ENCODE measurements around the gene KCNJ9. TPM values are rescaled to one million over a fixed set of nuclear protein-coding genes. Genes with fewer than 3 reads are reported as not detected.

The KCNJ9 gene
- total and polyA plus RNA-seq, 10 of the 15 experiments (the other 5 are each of a cell fraction or from before 2014, with no cell fraction given): 0.12 TPM; not detected in 9

GRCh38 chr1:160130939-160131338 is 49.6 kb downstream of the KCNJ9 start:
- SMC1A ChIA-PET (ENCODE audit: uncharacterized antibody, unreplicated experiment): interaction anchor here (1.1 kb wide), 1 partner anchor 124 kb away, joined by 3 read pairs; no protein-coding TSS in a partner anchor
- H4K20me1 ChIP-seq (ENCODE audit: control insufficient read depth, insufficient read depth): no peaks in the 10 kb centered on the region
- in situ Hi-C loops (cut with MboI): no loop called here
- no peaks in the 10 kb centered on the region for H3K79me2 ChIP-seq (ENCODE audit: control insufficient read depth, insufficient read depth, low read length)
- no peak overlapping the region for H3K4me2 ChIP-seq (ENCODE audit: control insufficient read depth, insufficient read depth)
- no peak overlapping the region for H3K4me3 ChIP-seq
- CTCF ChIA-PET: interaction anchor here (1.4 kb wide), 1 partner anchor 36 kb away, joined by 3 read pairs; no protein-coding TSS in a partner anchor
- intact Hi-C loops (cut with micrococcal nuclease; ENCODE audit: unreplicated experiment): no loop called here
- H3K27ac ChIP-seq (ENCODE audit: control insufficient read depth, insufficient read depth): no peak overlapping the region
- BruUV-seq (replicated peaks): no TSS peak
- no peaks in the 10 kb centered on the region for H3K9me3 ChIP-seq (replicated peaks; ENCODE audit: control insufficient read depth, insufficient read depth, low read length)
- no peaks in the 10 kb centered on the region for H3K4me1 ChIP-seq (ENCODE audit: control insufficient read depth, insufficient read depth, low read length)
- DNase-seq (ENCODE audit: low read depth, low spot score) (no peak), FAIRE-seq (no peak), ATAC-seq (no peak)
- 31% methylated on average over 1 of the region's 1 CpG for WGBS (ENCODE audit: insufficient coverage, insufficient replicate concordance, low lambda C conversion rate, missing lambda C conversion rate)
- RAD21 ChIA-PET (ENCODE audit: unreplicated experiment): no interaction called here
- POLR2A ChIA-PET: interaction anchor here (0.7 kb wide), 1 partner anchor 262 kb away, joined by 3 read pairs; no protein-coding TSS in a partner anchor
- no peak overlapping the region for H3K9ac ChIP-seq (ENCODE audit: control insufficient read depth, insufficient read depth, low read length)
- H3K27me3 ChIP-seq (replicated peaks in 1 of 2; ENCODE audit: control insufficient read depth in 2 of 2, insufficient read depth in 2 of 2, low read length in 1 of 2): 0 out of 4 replicates have a peak, but pooled peaks cover 1 to 2% of the 10 kb centered on the region in 2 experiments
- no peaks in the 10 kb centered on the region for H3K36me3 ChIP-seq (ENCODE audit: control insufficient read depth in 2 of 2, insufficient read depth in 2 of 2, low read length in 1 of 2)
- no peak overlapping the region for H2AFZ ChIP-seq (ENCODE audit: control insufficient read depth, low read depth, low read length)
- TF ChIP-seq CUX1 (IDR thresholded peaks at IDR 0.05; ENCODE audit: insufficient replicate concordance, low read depth, low read length): no peak
- TF ChIP-seq, protein P1, sequence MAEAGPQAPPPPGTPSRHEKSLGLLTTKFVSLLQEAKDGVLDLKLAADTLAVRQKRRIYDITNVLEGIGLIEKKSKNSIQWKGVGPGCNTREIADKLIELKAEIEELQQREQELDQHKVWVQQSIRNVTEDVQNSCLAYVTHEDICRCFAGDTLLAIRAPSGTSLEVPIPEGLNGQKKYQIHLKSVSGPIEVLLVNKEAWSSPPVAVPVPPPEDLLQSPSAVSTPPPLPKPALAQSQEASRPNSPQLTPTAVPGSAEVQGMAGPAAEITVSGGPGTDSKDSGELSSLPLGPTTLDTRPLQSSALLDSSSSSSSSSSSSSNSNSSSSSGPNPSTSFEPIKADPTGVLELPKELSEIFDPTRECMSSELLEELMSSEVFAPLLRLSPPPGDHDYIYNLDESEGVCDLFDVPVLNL (IDR thresholded peaks at IDR 0.05; ENCODE audit: low read depth, low read length): no peak
- no peak for TF ChIP-seq PBX3 (IDR thresholded peaks at IDR 0.05; ENCODE audit: insufficient replicate concordance, low read depth, low read length)
- no peak for TF ChIP-seq ZNF274 (IDR thresholded peaks at IDR 0.05; ENCODE audit: insufficient read depth, insufficient read length)
- TF ChIP-seq POLR2A (IDR thresholded peaks at IDR 0.05; ENCODE audit: low read depth, low read length): no peak
